ENCODE data around the gene ANO10. TPM values are rescaled to one million over a fixed set of nuclear protein-coding genes. Genes with fewer than 3 reads are reported as not detected.

Gene ANO10
- total and polyA plus RNA-seq, 2 of the 8 experiments (the other 6 are each of a cell fraction or from before 2014, with no cell fraction given) = 38.0 to 53.2 TPM

DNA sequence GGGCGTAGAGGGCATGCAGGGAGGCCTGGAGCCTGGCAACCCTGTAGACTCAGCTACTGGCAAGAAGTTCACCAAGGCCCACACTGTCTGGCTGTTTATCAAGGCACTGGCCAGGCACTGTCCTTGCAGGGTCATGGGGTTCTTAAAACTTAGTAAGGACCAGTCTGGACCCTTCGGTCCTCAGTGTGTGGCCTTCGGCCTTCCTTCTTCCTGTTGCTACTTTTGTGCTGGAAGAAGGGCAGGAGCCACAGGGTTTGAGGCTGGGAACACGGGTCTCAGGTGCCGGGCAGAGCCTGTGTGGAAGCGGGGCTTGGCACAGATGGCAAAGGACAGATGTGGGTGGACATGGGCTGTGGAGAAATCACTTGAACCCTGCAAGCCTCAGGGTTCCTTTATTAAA lies 258.9 kb downstream of the ANO10 start (continued):
- TF ChIP-seq, protein P1, sequence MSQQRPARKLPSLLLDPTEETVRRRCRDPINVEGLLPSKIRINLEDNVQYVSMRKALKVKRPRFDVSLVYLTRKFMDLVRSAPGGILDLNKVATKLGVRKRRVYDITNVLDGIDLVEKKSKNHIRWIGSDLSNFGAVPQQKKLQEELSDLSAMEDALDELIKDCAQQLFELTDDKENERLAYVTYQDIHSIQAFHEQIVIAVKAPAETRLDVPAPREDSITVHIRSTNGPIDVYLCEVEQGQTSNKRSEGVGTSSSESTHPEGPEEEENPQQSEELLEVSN (IDR thresholded peaks at IDR 0.05) = no peak
- no peak for TF ChIP-seq SIN3A (conservative IDR thresholded peaks at IDR 0.05 in 1 of 2, IDR thresholded peaks at IDR 0.05 in 1 of 2; ENCODE audit: low read depth in 1 of 2, low read length in 2 of 2)
- no peak for TF ChIP-seq CTBP2 (IDR thresholded peaks at IDR 0.05; ENCODE audit: borderline replicate concordance, insufficient read depth, insufficient read length, low read length)

All from H1 (cell line).